HFFc6 (cell line): Measurements from ENCODE around the gene SULT1A2. TPM values are rescaled to one million over a fixed set of nuclear protein-coding genes. Genes with fewer than 3 reads are reported as not detected.
"Not testable (repeated sequence)": the region's sequence is repeated elsewhere in the genome, so short reads cannot be mapped to it uniquely, and the experiment has no call there.

ENCODE experiments used
- DNase-seq: peaks from one replicate; pipeline ENCODE4 v3.0.0-alpha.2; 2018
- H3K27ac Mint-ChIP-seq: 2 replicates; pipeline ENCODE4 v1.8.0; 2020; ENCODE audit warnings: mild to moderate bottlenecking, mixed read lengths
- H3K27me3 Mint-ChIP-seq: 2 replicates; pipeline ENCODE4 v1.8.0; 2021; ENCODE audit warnings: mild to moderate bottlenecking, moderate library complexity, mixed read lengths; ENCODE audit not compliant: insufficient read depth
- H3K36me3 Mint-ChIP-seq: 2 replicates; pipeline ENCODE4 v1.8.0; 2021; ENCODE audit warnings: low read depth, mixed read lengths
- H3K4me1 Mint-ChIP-seq: 2 replicates; pipeline ENCODE4 v1.8.0; 2020; ENCODE audit warnings: low read depth, mixed read lengths
- H3K4me3 Mint-ChIP-seq: 2 replicates; pipeline ENCODE4 v1.8.0; 2020; ENCODE audit warnings: mild to moderate bottlenecking, moderate library complexity, mixed read lengths
- H3K9me3 Mint-ChIP-seq: 2 replicates; pipeline ENCODE4 v1.8.0; 2020; ENCODE audit warnings: mild to moderate bottlenecking, mixed read lengths
- long read RNA-seq: library from polyadenylated mRNA; unstranded; transcript quantifications from one replicate; pipeline ENCODE4 v2.0.0, GENCODE V29; 2019
- total RNA-seq, 6 experiments: library from RNA; stranded (reverse); fragmentation: NEBNext Ultra II Directional; extraction: Animal tissue kit (Norgen Biotek cat#: 25700); gene quantifications; 2 replicates in 1 of 6; 3 replicates in 5 of 6; pipeline ENCODE4 v1.2.3, GENCODE V29; 2021
- TF ChIP-seq, protein P1 (sequence below): fragments of 200-600 bp; sonication (generic); IDR thresholded peaks from 2 replicates; pipeline ENCODE4 v1.5.0; 2021; ENCODE audit warnings: antibody characterized with exemption, mild to moderate bottlenecking

The SULT1A2 gene
- total RNA-seq = not detected
- long read RNA-seq = 0 reads

DNA sequence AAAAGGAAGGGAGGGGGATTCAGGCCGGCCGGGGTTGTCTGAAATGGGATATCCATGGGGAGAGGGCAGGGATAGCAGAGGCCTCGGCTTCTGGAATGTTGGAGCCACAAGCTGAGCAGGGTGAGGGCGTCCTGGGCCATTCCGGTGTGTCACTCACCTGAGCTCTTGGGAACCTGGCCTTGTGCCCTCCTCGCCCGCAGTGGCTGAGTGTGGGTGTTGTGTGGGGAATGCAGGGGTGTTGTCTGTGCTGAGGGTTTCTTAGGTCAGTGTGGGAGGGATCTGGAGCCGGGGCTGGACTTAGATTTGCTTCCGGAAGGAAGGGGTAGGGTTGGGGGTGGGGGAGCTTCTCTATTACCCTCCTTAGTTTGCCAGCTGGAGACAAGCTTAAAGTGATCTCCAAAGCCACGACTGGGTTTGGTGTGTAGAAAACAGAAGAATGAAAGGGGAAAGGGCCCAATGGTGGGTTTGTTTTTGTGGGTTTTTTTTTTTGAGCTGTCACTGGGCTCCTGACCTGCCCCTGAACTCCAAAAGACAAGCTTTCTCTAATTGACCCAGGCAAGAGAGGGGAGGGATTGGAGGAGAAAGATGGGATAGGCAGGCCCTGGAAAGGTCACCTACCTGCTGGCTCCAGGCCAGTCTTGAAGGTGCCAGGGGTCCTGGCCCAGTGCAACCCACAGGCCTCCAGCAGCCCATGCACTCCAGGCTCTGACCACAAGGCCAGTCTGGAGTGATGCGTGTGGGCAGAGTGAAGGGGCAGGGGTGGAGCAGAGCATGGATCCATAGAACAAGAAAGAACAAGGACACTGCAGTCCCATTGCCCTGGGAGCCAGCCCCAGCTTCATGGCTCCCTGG lies at the start of gene SULT1A2:
Gene SULT1A2 (minus strand): TSS at position 211 of the 852 bp plus-strand sequence. CDS start 1,120 bp downstream, outside the sequence.
- Mint-ChIP-seq H3K27ac (no peak within 1 kb of the TSS), H3K36me3 (no peaks in the 10 kb centered on the region; the same call in 1 of the 2 replicates), H3K27me3 (peaks cover 12% of the 10 kb centered on the region), H3K4me3 (no peak within 1 kb of the TSS), H3K9me3 (no peaks in the 10 kb centered on the region), H3K4me1 (no peaks in the 10 kb centered on the region)
- no peak for DNase-seq
- TF ChIP-seq, protein P1, sequence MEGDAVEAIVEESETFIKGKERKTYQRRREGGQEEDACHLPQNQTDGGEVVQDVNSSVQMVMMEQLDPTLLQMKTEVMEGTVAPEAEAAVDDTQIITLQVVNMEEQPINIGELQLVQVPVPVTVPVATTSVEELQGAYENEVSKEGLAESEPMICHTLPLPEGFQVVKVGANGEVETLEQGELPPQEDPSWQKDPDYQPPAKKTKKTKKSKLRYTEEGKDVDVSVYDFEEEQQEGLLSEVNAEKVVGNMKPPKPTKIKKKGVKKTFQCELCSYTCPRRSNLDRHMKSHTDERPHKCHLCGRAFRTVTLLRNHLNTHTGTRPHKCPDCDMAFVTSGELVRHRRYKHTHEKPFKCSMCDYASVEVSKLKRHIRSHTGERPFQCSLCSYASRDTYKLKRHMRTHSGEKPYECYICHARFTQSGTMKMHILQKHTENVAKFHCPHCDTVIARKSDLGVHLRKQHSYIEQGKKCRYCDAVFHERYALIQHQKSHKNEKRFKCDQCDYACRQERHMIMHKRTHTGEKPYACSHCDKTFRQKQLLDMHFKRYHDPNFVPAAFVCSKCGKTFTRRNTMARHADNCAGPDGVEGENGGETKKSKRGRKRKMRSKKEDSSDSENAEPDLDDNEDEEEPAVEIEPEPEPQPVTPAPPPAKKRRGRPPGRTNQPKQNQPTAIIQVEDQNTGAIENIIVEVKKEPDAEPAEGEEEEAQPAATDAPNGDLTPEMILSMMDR = no peak

- not testable (repeated sequence) for DNase-seq, H3K27ac Mint-ChIP-seq
Observed at GRCh38 chr16:28639959-28640358, 43.1 kb upstream of the SULT1A2 start.

GRCh38 chr16:28638359-28638758 lies 41.5 kb upstream of the SULT1A2 start:
- not testable (repeated sequence) for H3K27ac Mint-ChIP-seq
- peaks cover 12% of the 10 kb centered on the region for H3K4me1 Mint-ChIP-seq

More at GRCh38 chr16:28639959-28640358, 43.1 kb upstream of the SULT1A2 start:
- H3K27me3 Mint-ChIP-seq, H3K9me3 Mint-ChIP-seq, H3K36me3 Mint-ChIP-seq, H3K4me3 Mint-ChIP-seq: not testable (repeated sequence)
- peaks cover 12% of the 10 kb centered on the region for H3K4me1 Mint-ChIP-seq

GRCh38 chr16:28637765-28638164 lies 40.9 kb upstream of the SULT1A2 start, which contains the start of gene NPIPB8:
TSS of gene NPIPB8 (plus strand) at chr16:28638065. CDS start at chr16:28638361, 296 bp downstream.
- not testable (repeated sequence) for H3K9me3 Mint-ChIP-seq, H3K27me3 Mint-ChIP-seq, H3K36me3 Mint-ChIP-seq, H3K27ac Mint-ChIP-seq, DNase-seq, H3K4me3 Mint-ChIP-seq
- peaks cover 12% of the 10 kb centered on the region for H3K4me1 Mint-ChIP-seq

More at GRCh38 chr16:28638359-28638758, 41.5 kb upstream of the SULT1A2 start:
- not testable (repeated sequence) for H3K4me3 Mint-ChIP-seq, H3K36me3 Mint-ChIP-seq, H3K27me3 Mint-ChIP-seq, H3K9me3 Mint-ChIP-seq, DNase-seq

DNA sequence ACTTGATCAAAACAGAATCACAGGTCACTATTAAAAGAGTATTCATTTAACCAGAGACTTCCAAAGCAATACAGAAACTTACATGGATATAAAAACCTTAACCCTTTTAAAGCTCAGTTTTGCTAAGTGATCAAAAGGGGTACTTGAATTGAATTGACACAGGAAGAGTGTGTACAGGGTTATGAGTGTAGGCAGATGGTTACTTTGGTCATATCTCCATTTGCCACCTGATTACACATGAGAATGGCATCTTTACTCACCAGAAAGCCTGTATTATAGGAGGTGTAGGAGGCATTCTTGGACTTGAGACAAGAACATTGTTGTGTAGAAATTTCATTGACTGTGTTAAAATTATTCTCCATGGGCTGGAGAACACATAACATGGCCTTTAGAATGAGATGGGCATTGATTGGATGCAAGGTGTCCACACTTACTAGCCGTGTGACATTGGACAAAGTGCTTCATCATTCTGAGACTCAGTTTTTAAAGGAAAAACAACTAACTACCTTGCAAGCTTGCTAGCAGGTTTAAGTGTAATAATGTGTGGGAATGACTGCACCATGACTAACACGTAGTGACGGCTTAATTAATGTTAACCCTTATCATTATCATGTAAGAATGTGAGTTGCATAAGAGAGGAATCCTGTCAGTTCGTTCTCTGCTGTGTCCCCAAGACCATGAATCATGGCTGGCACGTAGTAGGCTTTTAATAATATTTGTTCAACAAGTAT lies 39.4 kb upstream of the SULT1A2 start:
- not testable (repeated sequence) for H3K27ac Mint-ChIP-seq, H3K4me3 Mint-ChIP-seq, H3K36me3 Mint-ChIP-seq, H3K9me3 Mint-ChIP-seq
- H3K4me1 Mint-ChIP-seq = peaks cover 12% of the 10 kb centered on the region
- H3K27me3 Mint-ChIP-seq = peaks cover 12% of the 10 kb centered on the region
- DNase-seq = peak; percentile 69

DNA sequence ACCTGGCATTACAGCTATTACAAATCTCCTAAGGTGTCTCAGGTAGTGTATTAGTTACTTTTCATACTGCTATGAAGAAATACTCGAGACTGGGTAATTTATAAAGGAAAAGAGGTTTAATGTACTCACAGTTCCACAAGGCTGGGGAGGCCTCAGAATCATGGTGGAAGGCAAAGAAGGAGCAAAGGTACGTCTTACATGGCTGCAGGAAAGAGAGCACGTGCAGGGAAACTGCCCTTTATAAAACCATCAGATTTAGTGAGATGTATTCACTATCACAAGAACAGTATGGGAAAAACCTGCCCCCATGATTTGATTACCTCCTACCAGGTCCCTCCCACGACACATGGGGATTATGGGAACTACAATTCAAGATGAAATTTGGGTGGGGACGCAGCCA lies 34.1 kb upstream of the SULT1A2 start:
- not testable (repeated sequence) for H3K36me3 Mint-ChIP-seq, DNase-seq, H3K9me3 Mint-ChIP-seq, H3K4me1 Mint-ChIP-seq, H3K27ac Mint-ChIP-seq, H3K4me3 Mint-ChIP-seq
- H3K27me3 Mint-ChIP-seq = peaks cover 17% of the 10 kb centered on the region

GRCh38 chr16:28623172-28623711 lies 26.4 kb upstream of the SULT1A2 start:
- DNase-seq = no peak
- Mint-ChIP-seq H3K27ac (no peak overlapping the region), H3K4me1 (no peaks in the 10 kb centered on the region), H3K36me3 (no peaks in the 10 kb centered on the region), H3K9me3 (no peaks in the 10 kb centered on the region; the same call in 1 of the 2 replicates), H3K4me3 (no peak overlapping the region), H3K27me3 (peaks cover 35% of the 10 kb centered on the region)
- TF ChIP-seq, protein P1 = no peak

DNA sequence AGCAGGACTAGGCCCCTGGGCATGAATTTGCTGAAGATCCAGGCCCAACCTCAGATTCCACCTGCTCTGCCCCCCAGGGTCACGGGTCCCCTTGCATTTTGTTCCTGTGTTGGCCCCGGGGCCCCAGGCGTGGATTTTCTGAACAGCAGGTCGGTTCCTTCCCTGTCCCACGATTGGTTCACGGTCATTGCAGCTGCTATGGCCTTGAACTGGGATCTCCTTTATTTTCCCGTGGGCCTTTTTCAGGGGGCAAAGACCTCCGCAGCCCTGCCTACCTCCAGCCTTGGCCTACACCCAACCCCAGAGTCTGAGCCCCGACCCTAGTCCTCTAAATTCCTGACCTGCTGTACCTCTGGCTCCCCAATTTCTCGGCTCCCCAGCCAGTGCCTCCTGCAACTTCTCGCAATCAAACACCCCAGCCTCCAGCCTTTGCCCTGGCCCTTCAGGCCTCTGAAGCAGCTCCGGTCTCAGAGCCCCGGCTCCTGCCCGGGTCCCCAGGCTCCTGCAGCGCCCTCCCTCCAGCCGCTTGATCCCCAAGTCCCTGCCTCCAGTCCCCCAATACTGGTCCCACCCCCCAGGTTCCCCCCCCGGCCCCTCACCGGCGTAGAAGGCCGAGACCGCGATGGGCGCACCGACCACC lies 25.8 kb upstream of the SULT1A2 start:
- not testable (repeated sequence) for H3K9me3 Mint-ChIP-seq, DNase-seq, H3K4me1 Mint-ChIP-seq, H3K36me3 Mint-ChIP-seq, H3K27ac Mint-ChIP-seq, H3K4me3 Mint-ChIP-seq
- peaks cover 36% of the 10 kb centered on the region for H3K27me3 Mint-ChIP-seq
